Mesendoderm (in vitro differentiated cells): Measurements from ENCODE around the gene EIF4G3.

Experiments
- DNase-seq: peaks from one replicate; pipeline ENCODE4 v3.0.0; 2013
- H2AK5ac ChIP-seq: 2 replicates; pipeline ENCODE4 v1.6.1; 2013; ENCODE audit warnings: low read length, inconsistent platforms
- H2BK120ac ChIP-seq: 2 replicates; pipeline ENCODE4 v1.6.1; 2013; ENCODE audit warnings: low read depth, mild to moderate bottlenecking, low read length, moderate library complexity, mixed read lengths
- H2BK15ac ChIP-seq: replicated peaks from 2 replicates; pipeline ENCODE4 v1.6.1; 2013; ENCODE audit warnings: low read depth, mild to moderate bottlenecking, moderate library complexity
- H2BK5ac ChIP-seq: 2 replicates; pipeline ENCODE4 v1.6.1; 2013; ENCODE audit warnings: low read length, inconsistent platforms
- H3K18ac ChIP-seq: 2 replicates; pipeline ENCODE4 v1.6.1; 2013; ENCODE audit warnings: mild to moderate bottlenecking, low read length, mixed read lengths
- H3K23ac ChIP-seq: one replicate; pipeline ENCODE4 v1.6.1; 2013; ENCODE audit warnings: low read length
- H3K27ac ChIP-seq: 2 replicates; pipeline ENCODE4 v1.5.1; 2013; ENCODE audit warnings: low read depth, mild to moderate bottlenecking, inconsistent platforms, low read length, moderate library complexity
- H3K27me3 ChIP-seq: 2 replicates; pipeline ENCODE4 v1.6.1; 2013; ENCODE audit warnings: low read length, control low read depth, mild to moderate bottlenecking, inconsistent platforms; ENCODE audit not compliant: insufficient read depth, poor library complexity
- H3K36me3 ChIP-seq: 2 replicates; pipeline ENCODE4 v1.6.1; 2013; ENCODE audit warnings: low read length, inconsistent platforms; ENCODE audit not compliant: control insufficient read depth, insufficient read depth
- H3K4ac ChIP-seq: one replicate; pipeline ENCODE4 v1.6.1; 2013; ENCODE audit warnings: low read depth, mild to moderate bottlenecking, low read length, moderate library complexity
- H3K4me1 ChIP-seq: 2 replicates; pipeline ENCODE4 v1.6.1; 2013; ENCODE audit warnings: low read depth, low read length, inconsistent platforms; ENCODE audit not compliant: control insufficient read depth
- H3K4me2 ChIP-seq: 2 replicates; pipeline ENCODE4 v1.6.1; 2013; ENCODE audit warnings: low read length
- H3K4me3 ChIP-seq: 2 replicates; pipeline ENCODE4 v1.5.1; 2013; ENCODE audit warnings: mild to moderate bottlenecking, low read length
- H3K56ac ChIP-seq: one replicate; pipeline ENCODE4 v1.6.1; 2013; ENCODE audit warnings: low read length
- H3K79me1 ChIP-seq: 2 replicates; pipeline ENCODE4 v1.6.1; 2013; ENCODE audit warnings: low read length, inconsistent platforms
- H3K79me2 ChIP-seq: 2 replicates; pipeline ENCODE4 v1.6.1; 2013; ENCODE audit warnings: mild to moderate bottlenecking, low read length; ENCODE audit not compliant: control insufficient read depth, insufficient read depth
- H3K9ac ChIP-seq: 2 replicates; pipeline ENCODE4 v1.6.1; 2013; ENCODE audit warnings: low read length, inconsistent platforms
- H4K5ac ChIP-seq: one replicate; pipeline ENCODE4 v1.6.1; 2013; ENCODE audit warnings: low read length
- H4K8ac ChIP-seq: one replicate; pipeline ENCODE4 v1.6.1; 2013; ENCODE audit warnings: low read depth, mild to moderate bottlenecking, control low read depth, low read length, moderate library complexity
- WGBS: extraction: QIAGEN DNeasy Blood & Tissue Kit; methylation state at CpG from one replicate; pipeline ENCODE4 v1.1.7; 2013; ENCODE audit warnings: low lambda C conversion rate, missing lambda C conversion rate; ENCODE audit not compliant: insufficient coverage; ENCODE audit errors: extremely low coverage; 5-methylcytosine and 5-hydroxymethylcytosine counted together

EIF4G3 gene

GRCh38 chr1:20974069-20974468, 202.6 kb downstream of the EIF4G3 start:
- Histone ChIP-seq H3K4me3 (no peak overlapping the region), H2BK120ac (no peak overlapping the region), H3K79me1 (no peaks in the 10 kb centered on the region), H2BK5ac (no peak overlapping the region), H3K27me3 (no peaks in the 10 kb centered on the region), H2BK15ac (no peak overlapping the region), H3K27ac (no peak overlapping the region), H3K4me2 (no peak overlapping the region), H3K9ac (no peak overlapping the region), H3K56ac (no peak overlapping the region), H3K4me1 (no peaks in the 10 kb centered on the region), H3K18ac (no peak overlapping the region), H3K4ac (no peak overlapping the region), H3K23ac (no peak overlapping the region), H3K36me3 (no peaks in the 10 kb centered on the region), H2AK5ac (no peak overlapping the region), H4K5ac (no peak overlapping the region), H4K8ac (no peak overlapping the region), H3K79me2 (no peaks in the 10 kb centered on the region)
- no peak for DNase-seq
- no CpG with 5 or more reads among the region's 1 CpG for WGBS

GRCh38 chr1:20972855-20973254, 203.8 kb downstream of the EIF4G3 start:
- Histone ChIP-seq H3K4me1 (no peaks in the 10 kb centered on the region), H2BK120ac (no peak overlapping the region), H3K79me1 (no peaks in the 10 kb centered on the region), H2BK15ac (no peak overlapping the region), H2AK5ac (no peak overlapping the region), H3K56ac (no peak overlapping the region), H3K23ac (no peak overlapping the region), H3K4me2 (no peak overlapping the region), H4K8ac (no peak overlapping the region), H3K27ac (no peak overlapping the region), H3K27me3 (no peaks in the 10 kb centered on the region), H3K4me3 (no peak overlapping the region), H3K18ac (no peak overlapping the region), H3K4ac (no peak overlapping the region), H3K9ac (no peak overlapping the region), H3K36me3 (no peaks in the 10 kb centered on the region), H2BK5ac (no peak overlapping the region), H4K5ac (no peak overlapping the region), H3K79me2 (no peaks in the 10 kb centered on the region)
- no CpG with 5 or more reads among the region's 5 CpGs for WGBS
- no peak for DNase-seq

DNA sequence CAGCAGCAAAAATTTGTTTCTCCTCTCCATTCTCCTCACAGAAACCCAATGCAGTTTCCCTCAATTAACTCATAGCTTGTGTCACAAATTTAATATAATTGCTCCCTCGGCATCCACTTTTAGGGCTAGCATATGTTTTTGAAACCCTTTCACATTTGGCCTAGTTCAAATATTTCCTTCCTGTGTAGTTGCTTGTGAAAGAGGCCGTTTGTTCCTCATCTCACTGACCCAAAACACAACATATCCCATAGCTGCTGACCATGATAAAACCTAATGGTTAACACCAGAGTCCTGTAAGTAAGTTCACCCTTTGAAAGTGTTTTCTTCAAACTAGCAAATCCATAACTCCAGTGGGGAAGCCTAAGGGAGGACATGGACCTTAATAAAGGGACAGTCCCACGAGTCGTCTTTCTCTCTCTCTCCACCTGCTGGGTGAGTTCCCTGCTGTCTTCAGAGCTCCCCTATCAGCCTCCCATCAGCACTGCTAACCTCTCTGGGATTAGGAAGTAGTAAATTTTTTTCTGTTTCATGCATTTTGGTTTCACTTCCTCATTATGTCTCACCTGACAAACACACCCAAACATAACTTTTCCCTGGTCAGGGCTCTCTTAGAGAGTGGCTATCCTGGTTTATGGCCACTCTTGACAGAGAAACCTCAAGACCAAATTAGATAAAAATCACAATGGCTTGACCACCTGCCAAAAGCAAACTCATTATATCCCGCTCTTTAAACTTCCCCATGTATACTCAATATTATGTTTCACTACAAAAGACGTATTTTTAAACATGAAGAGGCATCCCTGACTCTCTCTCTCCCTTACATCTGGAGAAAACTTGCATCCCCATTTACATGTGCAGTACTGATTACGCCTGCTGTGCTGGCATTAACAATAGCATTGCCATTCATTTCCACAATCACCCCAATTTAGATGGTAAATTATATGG, 211.9 kb downstream of the EIF4G3 start:
- Histone ChIP-seq H2BK120ac (no peak overlapping the region), H2BK15ac (no peak overlapping the region), H4K5ac (no peak overlapping the region), H3K18ac (no peak overlapping the region), H3K79me2 (no peaks in the 10 kb centered on the region), H3K4me3 (no peak overlapping the region), H3K4me2 (no peak overlapping the region), H3K79me1 (no peaks in the 10 kb centered on the region), H4K8ac (no peak overlapping the region), H3K27me3 (no peaks in the 10 kb centered on the region), H3K9ac (no peak overlapping the region), H3K4ac (no peak overlapping the region), H3K23ac (no peak overlapping the region), H3K27ac (no peak overlapping the region), H3K56ac (no peak overlapping the region), H2AK5ac (no peak overlapping the region), H2BK5ac (no peak overlapping the region), H3K36me3 (no peaks in the 10 kb centered on the region), H3K4me1 (no peaks in the 10 kb centered on the region)
- WGBS, result 100% methylated on average over 1 of the region's 7 CpGs
- peak; percentile 31 for DNase-seq

GRCh38 chr1:20962576-20963258, 214.0 kb downstream of the EIF4G3 start:
- H3K56ac ChIP-seq, result no peak overlapping the region
- no peaks in the 10 kb centered on the region for H3K79me1 ChIP-seq
- no peak overlapping the region for H3K27ac ChIP-seq
- no peaks in the 10 kb centered on the region for H3K27me3 ChIP-seq
- no peaks in the 10 kb centered on the region for H3K4me1 ChIP-seq
- H3K4me3 ChIP-seq, result no peak overlapping the region
- no peak overlapping the region for H3K9ac ChIP-seq
- no peak overlapping the region for H2BK5ac ChIP-seq
- no peaks in the 10 kb centered on the region for H3K79me2 ChIP-seq
- H3K18ac ChIP-seq, result no peak overlapping the region
- H3K4ac ChIP-seq, result no peak overlapping the region
- H3K23ac ChIP-seq, result no peak overlapping the region
- H2BK15ac ChIP-seq, result no peak overlapping the region
- WGBS, result no CpG with 5 or more reads among the region's 2 CpGs
- DNase-seq, result no peak
- H4K5ac ChIP-seq, result no peak overlapping the region
- H3K4me2 ChIP-seq, result no peak overlapping the region
- no peak overlapping the region for H4K8ac ChIP-seq
- no peak overlapping the region for H2BK120ac ChIP-seq
- no peaks in the 10 kb centered on the region for H3K36me3 ChIP-seq
- H2AK5ac ChIP-seq, result no peak overlapping the region

DNA sequence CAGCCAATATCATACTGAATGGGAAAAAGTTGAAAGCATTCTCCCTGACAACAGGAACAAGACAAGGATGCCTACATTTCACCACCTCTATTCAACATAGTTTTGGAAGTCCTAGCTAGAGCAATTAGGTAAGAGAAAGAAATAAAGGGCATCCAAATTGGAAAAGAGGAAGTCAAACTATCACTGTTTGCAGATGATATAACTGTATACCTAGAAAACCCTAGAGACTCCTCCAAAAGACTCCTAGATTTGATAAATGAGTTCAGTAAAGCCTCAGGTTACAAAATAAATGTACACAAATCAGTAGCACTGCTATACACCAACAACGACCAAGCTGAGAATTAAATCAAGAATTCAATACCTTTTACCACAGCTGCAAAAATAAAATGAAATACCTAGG, 218.3 kb downstream of the EIF4G3 start:
- Histone ChIP-seq H3K4me3 (no peak overlapping the region), H2BK120ac (no peak overlapping the region), H3K79me1 (no peaks in the 10 kb centered on the region), H2BK15ac (no peak overlapping the region), H3K4me2 (no peak overlapping the region), H3K56ac (no peak overlapping the region), H3K36me3 (no peaks in the 10 kb centered on the region), H2AK5ac (no peak overlapping the region), H3K23ac (no peak overlapping the region), H3K4ac (no peak overlapping the region), H3K27me3 (no peaks in the 10 kb centered on the region), H3K9ac (no peak overlapping the region), H3K27ac (no peak overlapping the region), H2BK5ac (no peak overlapping the region), H4K5ac (no peak overlapping the region), H4K8ac (no peak overlapping the region), H3K4me1 (no peaks in the 10 kb centered on the region), H3K79me2 (no peaks in the 10 kb centered on the region), H3K18ac (no peak overlapping the region)
- DNase-seq, result no peak
- WGBS, result no CpG with 5 or more reads among the region's 1 CpG
